Gastroesophageal sphincter (tissue), 3 donors: Measurements from ENCODE around the gene GRIK1.

ENCODE experiments used
- CTCF ChIP-seq, 4 experiments: fragments of 200-600 bp in 2 of 4; fragments of 450-650 bp in 2 of 4; sonication (generic) in 1 of 4; IDR thresholded peaks; one replicate each; pipeline ENCODE4 v1.5.1; 2017 to 2019; ENCODE audit warnings: antibody characterized with exemption in 4 of 4, mild to moderate bottlenecking in 2 of 4, moderate library complexity in 2 of 4
- EP300 ChIP-seq: sonication (generic); formaldehyde crosslinking; IDR thresholded peaks from one replicate; pipeline ENCODE4 v1.6.1; 2017; ENCODE audit warnings: antibody characterized with exemption, mild to moderate bottlenecking
- POLR2A ChIP-seq, 2 donors: fragments of 450-650 bp; IDR thresholded peaks; one replicate each; pipeline ENCODE4 v1.6.1; 2017; ENCODE audit warnings: antibody characterized with exemption in 2 of 2, mild to moderate bottlenecking in 2 of 2, moderate library complexity in 1 of 2

- no peak for TF ChIP-seq CTCF (IDR thresholded peaks at IDR 0.05)
- TF ChIP-seq POLR2A (IDR thresholded peaks at IDR 0.05): no peak
- TF ChIP-seq EP300: no peak
These were observed 35.2 kb downstream of the GRIK1 start for GRCh38 chr21:29904359-29905282.
